Lower leg skin (tissue), 3 donors: ENCODE results near the gene SCN1B.

Experiments
- POLR2A ChIP-seq, 2 donors: fragments of 450-650 bp; IDR thresholded peaks; one replicate each; pipeline ENCODE4 v1.6.1; 2016 to 2017; ENCODE audit warnings: antibody characterized with exemption in 2 of 2, mild to moderate bottlenecking in 1 of 2, moderate library complexity in 1 of 2
- TF ChIP-seq, protein P1 (sequence below), 3 donors: fragments of 450-650 bp; IDR thresholded peaks; one replicate each; pipeline ENCODE4 v1.5.1; 2016; ENCODE audit warnings: antibody characterized with exemption in 3 of 3, mild to moderate bottlenecking in 3 of 3, moderate library complexity in 2 of 3

DNA sequence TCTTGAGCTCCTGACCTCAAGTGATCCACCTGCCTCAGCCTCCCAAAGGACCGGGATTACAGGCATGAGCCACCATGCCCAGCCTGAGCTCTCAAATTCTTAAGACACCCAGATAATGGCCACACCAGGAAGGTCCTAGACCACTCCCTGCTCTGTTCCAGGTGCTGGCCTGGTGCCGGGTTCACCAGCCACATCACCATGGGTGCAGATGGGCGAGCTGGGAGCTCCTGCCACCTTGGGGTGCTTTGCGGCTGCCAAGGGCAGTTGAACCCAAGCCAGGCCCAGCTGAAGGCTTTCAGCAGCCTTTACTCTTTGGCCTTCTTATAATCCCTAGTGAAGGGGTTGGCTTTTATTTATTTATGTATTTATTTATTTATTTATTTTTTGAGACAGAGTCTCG lies 16.2 kb downstream of the SCN1B start:
- TF ChIP-seq, protein P1, sequence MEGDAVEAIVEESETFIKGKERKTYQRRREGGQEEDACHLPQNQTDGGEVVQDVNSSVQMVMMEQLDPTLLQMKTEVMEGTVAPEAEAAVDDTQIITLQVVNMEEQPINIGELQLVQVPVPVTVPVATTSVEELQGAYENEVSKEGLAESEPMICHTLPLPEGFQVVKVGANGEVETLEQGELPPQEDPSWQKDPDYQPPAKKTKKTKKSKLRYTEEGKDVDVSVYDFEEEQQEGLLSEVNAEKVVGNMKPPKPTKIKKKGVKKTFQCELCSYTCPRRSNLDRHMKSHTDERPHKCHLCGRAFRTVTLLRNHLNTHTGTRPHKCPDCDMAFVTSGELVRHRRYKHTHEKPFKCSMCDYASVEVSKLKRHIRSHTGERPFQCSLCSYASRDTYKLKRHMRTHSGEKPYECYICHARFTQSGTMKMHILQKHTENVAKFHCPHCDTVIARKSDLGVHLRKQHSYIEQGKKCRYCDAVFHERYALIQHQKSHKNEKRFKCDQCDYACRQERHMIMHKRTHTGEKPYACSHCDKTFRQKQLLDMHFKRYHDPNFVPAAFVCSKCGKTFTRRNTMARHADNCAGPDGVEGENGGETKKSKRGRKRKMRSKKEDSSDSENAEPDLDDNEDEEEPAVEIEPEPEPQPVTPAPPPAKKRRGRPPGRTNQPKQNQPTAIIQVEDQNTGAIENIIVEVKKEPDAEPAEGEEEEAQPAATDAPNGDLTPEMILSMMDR (IDR thresholded peaks at IDR 0.05), result no peak
- no peak for TF ChIP-seq POLR2A (IDR thresholded peaks at IDR 0.05)
